GM21619 (cell line): ENCODE measurements around the gene AFTPH.
"Not testable (repeated sequence)": the region's sequence is repeated elsewhere in the genome, so short reads cannot be mapped to it uniquely, and the experiment has no call there.

Source experiments
- ATAC-seq: cut with Tn5 transposase; IDR thresholded peaks from one replicate; pipeline ENCODE4 v1.9.1; 2021; ENCODE audit not compliant: unreplicated experiment

The AFTPH gene

DNA sequence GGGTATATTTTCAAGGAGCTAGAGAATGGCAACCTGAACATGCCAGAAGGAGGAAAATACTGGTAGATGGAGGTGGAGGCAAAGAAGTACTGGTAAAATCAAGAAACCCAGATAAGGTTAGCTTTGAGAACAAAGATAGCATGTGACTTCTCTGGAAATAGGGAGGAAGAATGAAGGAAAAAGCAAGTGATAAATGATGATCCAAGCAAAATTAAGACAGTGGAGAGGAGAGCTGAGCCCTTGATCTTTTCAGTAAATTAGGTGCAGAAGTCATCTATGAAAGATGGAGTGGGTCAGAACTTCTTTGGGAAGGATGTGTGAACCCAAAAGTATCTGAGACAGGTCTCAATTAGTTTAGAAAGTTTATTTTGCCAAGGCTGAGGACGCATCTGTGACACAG lies 25.7 kb upstream of the AFTPH start:
- ATAC-seq: no peak

DNA sequence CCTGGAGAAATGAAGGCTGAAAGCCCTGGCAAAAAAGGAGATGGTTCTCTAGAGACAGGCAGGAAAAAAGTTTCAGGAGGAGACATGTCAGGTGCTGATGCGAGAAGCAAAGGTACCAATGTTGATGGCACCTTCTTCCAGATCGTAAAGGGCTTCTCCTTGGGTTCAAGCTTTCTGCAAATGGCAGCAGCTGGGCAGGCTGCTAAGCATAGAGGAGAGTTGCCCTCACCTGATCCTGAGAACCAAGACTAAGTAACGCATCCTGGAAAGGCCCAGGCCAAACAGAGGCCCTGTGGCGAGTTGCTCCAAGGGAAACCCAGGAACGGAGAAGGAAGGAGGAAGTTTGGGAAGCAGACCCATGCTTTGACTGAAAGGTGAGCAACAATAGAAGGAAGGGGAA lies 23.6 kb upstream of the AFTPH start:
- ATAC-seq: no peak

DNA sequence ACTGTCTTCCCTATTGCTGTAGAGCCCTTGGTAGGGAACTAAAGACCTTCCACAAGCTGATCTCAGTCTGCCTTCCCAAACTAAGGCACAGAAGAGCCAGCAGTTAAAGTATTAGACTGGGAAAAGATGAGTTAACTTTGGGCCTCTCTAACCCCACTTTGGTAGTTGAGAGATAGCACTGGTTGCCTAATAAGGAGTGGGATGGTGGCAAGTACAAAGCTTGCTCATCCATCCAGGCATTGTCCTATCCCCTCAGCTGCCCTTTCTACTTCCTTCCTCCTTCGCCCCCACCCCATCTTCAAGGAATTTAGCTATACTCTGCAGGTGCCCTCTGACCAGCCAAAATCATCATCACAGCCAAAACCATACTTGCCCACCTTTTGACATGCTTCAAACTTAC lies 22.2 kb upstream of the AFTPH start:
- no peak for ATAC-seq

DNA sequence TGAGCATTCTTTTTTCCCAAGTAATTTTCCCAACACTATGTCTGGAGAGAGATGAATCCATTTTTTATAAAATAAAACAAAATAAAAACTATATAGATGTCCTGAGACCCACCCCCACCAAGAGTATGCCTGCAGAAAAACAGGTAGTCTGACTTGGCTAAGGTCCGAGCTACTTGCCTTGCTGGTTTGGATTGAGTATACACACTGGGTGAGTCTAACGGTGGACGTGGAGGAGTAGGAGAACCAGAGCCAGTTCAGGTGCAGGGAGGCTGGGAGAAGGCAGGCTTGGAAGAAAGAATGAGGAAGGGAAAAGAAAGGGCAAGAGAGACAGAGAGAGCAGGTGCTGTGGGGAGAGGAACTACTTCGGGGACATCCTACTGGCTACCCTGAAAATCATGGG lies 21.3 kb upstream of the AFTPH start:
- no peak for ATAC-seq

DNA sequence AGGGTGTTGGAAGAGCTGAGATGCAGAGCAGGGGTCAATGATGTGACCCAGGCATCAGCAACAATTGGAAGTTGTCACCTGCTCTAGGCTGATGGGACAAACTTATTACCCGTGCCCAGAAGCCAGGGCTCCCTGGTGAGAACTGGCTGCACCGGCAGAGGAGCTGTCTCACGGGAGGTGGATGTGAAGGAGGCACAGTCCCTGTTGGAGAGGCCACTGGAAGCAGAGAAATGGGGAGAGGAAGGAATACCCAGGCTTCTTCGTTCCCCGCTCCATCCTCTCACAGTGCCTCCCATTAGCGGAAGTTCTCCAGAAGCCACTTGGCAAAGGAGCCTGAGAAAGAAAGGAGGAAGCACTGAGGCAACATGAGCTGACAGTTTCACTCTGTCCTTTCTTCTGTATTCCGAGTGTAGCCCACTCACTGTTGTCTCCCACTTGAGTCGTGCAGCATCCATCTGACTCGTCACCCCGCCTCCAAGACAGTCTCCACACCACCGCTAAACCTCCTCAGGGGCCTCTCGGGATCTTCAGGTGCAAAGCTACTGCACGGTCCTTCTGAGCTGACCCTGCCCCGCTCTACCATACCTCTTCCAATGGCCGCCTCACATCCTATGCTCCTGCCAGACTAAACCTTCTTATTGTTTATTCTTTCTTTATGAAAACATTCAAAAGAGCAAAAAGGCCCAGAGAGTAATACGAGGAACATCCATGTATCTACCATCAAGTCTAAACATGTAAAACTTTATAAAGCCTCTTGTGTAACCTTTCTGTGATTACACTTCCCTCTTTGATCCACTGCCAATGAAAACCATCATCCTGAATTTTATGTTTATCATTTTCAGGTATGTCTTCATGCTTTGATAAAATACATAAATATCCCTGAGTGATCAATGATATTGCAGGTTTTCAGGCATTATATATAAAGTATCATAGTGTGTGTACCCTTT lies 19.1 kb upstream of the AFTPH start:
- ATAC-seq: no peak

DNA sequence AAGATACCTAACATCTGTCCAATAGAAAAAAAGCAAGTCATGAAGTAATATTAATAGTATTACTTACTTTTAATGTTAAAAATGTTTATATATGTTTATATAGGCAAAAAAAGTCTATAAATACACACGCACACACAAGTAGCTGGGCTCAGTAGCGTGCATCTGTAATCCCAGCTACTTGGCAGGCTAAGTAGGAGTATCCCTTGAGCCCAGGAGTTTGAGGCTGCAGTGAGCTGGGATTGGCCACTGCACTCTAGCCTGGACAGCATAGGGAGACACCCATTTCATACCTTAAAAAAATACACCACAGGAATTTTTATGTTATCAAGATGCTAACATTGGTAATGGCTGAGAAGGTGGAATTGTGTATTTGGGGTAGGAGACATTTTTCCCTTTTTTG lies 17.4 kb upstream of the AFTPH start:
- ATAC-seq: no peak

DNA sequence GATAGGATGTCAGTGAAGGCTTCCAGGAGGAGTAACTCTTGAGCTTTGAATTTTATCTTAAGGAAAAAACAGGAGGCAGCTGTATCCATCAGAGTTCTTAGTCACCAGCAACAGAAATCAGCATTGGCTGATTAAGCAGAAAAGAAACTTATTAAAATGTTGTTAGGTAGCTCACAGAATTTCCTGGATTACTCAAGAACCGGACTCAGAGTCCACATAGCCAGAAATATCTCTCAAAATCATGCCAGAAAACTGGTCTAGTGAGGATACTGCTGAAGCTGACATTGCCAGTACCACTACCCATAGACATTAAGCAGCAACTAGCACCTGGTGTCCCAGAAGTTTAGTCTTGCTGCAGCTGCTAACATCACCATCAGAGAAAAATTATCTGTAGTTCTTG lies 10.1 kb upstream of the AFTPH start:
- ATAC-seq: no peak

DNA sequence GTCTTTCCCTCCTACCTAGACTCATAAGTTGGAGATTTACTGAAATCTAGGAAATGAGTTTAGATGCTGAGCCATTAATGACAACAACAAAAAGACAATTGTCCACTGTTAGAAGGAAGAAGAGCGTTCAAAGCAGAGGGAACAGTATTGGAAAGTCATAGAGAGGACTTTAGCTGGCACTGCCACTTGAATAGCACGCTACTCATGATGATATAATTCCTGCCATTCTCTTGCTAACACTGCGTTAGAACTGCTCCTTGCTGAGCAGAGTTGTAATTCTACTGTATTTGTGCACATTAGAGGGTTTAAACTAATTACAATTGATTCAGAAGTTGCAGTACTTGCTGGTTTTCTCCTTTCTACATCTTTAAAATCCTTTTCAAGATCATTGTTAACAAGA lies 9.0 kb upstream of the AFTPH start:
- no peak for ATAC-seq

DNA sequence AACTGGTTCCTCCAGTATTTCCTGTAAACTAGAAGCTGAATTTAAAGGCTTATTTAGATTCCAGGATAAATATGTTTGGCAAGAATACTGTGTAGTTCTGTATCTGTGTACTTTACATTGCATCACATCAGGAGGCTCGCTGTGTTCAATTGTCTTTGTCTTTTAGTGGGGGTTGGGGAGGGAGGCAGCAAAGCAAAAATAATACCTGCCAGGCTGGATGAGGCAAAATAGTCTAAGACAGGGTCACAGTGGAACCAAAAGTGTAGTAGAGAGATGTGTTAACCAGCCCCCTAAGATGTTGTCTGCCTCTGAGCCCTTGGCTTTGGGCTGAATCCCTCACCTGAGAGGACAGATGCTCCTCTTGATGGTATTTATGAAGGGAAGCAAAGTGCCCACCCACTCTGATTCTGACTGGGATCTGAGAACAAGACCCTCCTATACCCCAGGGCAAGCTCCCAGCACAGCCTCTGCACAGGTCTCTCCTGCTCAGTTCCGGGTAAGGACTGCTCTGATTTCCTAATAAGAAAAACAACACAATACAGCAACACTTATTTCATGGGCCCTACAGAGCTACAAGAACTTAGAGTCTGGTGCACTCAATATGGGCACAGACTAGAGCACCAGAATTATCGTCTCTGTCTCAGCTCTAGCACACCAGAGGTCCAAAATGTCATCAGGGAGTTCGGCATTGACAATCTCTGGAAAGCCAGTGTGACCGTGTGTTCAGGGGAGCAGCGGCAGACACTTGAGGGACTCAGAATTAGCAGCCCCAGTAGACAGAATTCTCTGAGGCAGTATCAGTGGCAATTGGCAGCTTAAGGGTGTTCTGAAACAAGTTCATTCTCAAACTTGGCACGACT lies 7.2 kb upstream of the AFTPH start:
- no peak for ATAC-seq

DNA sequence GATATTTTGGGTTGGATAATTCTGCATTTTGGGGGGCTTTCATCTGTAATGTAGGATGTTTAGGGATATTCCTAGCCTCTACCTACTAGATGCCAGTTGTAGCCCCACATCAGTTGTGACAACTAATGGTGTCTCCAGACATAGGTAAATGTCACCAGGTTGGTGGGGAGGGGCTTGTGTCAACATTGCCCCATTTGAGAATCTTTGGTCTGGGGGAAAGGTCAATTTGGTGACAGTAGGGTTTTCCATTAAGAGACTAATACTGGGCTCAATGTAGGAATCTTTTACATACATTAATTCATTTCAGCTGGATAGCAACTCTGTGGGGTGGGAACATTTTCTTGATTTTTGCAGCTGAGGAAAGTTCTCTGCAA lies 6.6 kb upstream of the AFTPH start:
- ATAC-seq: no peak

DNA sequence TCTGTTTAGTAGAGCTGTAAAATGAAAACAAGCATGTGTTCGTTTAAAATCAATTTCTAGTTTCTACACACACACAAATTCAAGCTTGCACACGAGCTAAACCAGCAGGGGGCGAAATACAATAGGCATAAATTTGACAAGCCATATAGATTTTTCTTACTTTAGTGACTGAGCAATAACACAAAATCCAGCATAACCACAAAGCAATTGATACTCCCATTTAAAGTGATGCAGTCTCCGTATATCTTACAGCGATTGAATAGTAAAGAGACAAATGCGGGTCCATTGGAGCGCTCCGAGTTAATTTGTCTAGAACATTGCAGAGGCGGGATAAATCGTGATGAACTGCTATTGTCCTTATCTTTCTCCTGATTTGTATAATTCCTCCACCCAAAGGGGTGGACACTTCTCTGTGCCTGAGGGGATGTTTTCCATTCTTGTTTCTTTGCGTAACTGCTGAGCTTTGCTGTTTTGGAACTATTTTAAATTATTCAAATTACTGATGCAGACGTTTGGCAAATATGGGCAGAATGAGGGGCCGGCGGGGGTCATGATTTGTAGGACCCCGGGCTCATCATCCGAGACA lies 1.2 kb upstream of the AFTPH start:
- no peak for ATAC-seq

DNA sequence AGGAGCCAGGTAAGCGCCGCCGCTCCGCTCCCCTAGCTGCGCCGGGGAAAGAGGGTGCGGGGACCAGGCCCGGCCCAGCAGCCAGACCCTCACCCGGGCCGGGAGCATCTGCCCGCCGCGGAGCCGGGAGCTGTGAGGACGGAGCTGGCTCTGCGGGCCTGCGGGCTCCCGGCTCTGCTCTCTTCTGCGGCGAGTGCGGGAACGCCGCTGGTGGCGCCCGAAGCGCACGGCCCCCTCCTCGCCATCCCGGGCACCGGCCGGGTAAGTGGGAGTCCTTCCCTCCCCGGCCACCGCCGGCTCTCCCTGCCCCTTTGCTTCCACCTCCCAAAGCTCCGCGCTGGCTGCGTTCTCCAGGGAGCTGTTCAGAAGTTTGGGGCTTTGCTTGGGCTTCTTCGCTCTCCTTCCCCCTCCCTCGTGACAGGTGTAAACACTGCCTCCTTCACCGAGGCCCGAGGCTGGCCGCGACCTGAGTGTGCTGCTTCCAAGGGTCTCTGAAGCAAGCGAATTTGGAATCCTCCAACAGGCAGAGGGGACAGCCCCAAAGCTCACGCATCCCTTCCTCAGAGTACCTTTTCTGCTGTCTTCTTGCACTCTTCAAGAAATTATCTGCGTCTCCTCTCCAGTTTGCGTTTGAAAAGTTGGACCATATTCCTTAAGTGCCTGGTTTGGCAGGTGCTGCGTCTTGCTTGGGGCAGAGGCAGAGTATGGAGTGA lies 632 bp downstream of the AFTPH start:
- ATAC-seq: peak; percentile 9

DNA sequence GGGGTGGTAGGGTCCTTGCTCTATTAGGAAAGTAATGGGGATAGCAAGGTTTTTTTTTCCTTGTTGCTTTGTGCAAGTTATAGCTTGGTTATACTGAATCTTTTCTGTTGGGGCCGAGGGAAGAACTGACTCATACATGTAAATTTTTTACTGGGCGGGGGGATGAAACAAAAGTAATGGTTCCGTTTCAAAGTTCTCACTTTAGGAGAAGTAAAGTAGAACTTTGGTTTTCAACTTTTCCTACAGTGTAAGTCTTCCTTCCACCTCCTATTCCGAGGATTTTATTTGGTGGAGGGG lies 1.1 kb downstream of the AFTPH start:
- ATAC-seq: no peak

DNA sequence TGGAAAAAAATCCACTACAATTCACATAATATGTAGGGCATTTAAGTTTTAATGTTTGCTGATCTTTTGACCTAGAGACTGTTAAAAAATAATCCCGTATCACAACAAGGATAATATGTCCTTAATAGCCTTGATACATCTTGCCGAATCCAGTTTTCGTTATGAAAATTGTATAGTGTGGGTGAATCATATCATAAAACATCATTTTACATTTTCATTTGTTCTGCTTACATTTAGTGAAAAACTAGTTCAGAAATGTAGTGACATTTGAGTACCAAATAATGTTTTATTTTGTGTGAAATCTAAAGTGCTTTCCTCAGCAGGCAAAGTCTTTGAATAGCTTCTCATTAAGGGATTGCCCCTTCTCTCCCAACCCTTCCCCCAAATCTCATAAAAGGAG lies 1.9 kb downstream of the AFTPH start:
- ATAC-seq: no peak

DNA sequence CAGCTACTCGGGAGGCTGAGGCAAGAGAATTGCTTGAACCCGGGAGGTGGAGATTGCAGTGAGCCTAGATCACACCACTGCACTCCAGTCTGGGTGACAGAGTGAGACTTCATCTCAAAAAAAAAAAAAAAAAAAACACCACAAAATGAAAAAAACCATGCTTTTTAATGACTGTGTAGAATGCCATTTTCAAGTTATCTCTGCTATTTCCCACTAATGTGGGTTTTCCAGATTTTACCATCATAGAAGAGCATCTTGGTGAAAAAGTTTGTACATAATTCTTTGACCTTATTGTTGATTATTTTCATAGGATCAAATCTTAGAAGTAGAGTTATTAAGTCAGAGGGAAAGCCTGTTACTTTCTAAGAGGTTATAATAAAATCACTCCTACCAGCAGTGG lies 6.8 kb downstream of the AFTPH start:
- not testable (repeated sequence) for ATAC-seq

DNA sequence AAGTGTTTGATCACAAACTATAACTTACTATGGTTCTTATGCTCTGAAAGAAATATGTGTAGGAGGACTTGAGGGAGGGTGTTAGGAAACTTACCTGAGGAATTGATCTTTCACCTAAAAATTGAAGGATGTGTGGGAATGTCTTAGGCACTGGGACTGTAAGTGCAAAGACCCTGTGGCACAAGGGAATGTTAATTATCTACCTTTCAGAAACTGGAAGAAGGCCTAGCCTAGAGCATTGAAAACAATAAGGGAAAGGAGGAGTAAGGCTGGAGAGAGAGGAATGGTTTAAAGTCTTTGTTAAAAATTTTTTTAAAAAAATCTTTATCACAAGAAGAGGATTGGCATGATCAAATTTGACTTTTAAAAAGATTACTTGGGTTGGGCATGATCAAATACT lies 7.9 kb downstream of the AFTPH start:
- no peak for ATAC-seq

DNA sequence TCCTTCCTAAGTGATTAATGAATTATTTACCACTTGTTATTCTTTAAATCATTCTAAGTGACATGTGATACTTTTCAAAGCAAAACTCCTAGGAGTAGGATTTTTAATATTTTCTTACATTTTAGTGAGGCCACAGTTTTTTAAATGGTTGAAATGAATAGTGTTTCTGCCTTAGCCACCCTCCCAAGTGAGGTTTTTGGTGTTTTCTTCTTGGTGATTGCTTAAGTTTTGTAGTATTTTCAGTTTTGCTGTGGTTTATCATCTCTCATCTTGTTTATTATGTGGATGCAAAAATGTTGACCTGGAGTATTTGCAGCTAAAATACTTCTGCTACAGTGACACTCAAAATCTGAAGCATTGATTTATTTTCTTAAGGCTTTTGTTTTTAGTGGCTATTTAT lies 9.8 kb downstream of the AFTPH start:
- no peak for ATAC-seq

DNA sequence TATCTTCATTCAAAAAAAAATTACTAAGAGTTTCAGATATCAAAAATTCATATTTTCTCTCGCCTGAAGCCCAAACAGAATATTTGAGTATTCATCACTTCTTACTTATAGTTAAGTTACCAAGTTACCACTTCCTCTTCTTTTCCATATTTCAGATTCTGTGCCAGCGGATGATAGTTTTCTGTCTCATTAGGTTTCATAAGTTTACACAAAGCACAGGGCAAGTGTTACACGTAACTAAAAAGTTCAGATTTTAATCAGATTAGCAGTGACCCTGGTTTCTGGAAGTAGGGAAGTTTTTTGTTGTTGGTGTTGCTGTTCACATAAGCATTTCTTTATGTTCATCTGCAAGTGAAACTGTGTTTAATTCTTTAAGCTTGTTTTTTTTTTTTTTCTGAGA lies 10.2 kb downstream of the AFTPH start:
- ATAC-seq: peak; percentile 41

DNA sequence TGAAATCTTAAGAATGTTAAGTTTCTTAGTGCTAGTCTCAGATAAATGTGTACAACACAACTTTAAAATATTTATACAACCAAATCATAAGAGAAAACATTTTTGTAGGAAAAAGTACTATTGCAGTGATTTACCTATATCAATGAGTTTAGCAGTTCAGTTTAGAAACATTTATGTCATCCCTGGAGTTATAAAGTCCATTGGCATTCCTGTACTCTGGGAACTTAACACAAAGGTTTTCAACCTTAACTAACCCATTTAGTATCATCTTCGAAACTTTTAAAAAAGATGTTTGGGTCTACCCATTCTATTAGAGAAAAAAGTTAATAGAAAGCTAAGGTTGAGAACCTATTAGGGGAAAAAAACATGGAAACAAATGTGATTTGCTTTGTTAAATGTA lies 10.9 kb downstream of the AFTPH start:
- ATAC-seq: no peak

DNA sequence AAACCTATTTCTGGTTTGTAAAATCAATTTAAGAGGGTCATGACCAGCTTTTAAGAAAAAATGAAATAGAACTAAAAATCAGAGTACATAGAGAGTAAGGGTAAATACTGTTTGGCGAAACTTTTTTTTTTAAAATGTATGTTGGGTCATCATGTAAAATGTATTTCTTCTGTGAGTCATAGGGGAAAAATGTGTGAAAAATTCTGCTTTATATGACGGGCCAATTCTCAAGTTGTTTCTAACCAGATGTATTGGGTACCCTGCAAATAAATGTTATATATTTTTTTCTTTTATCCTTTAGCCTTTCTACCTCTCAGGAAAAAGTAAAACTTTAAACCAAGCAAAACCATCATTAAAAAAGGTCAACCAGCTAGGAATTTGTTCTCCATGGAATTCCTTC lies 13.9 kb downstream of the AFTPH start:
- no peak for ATAC-seq

DNA sequence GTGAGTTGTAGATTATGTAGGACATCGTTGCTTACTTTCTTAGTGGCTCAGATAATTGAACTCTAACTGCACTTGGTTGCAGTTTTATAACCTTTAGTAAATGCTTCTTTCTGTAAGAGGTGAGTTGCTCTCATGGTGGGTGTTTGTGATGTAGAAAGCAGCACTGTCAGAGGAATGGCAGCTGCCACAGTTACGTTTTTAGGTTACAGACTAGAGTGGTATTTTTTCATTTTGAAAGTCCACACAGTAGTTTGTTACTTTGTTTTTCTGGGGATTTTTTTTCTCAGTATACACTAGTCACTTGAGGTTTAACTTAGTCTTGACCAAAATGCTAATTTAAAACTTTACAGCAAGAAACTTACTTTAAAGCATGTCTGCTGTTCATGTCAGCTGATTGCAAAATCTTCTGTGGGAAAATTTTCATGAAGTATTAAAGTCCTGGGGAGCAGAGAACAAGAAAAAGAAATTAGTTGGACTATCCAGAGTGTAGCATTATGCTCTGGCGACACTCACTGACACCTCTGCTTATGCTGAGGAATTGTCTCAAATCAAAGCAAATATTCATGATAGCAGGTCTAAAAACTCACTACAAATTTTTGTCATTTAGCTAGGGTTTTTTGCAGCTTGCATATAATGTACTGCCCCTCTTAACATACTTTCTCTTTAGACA lies 14.8 kb downstream of the AFTPH start:
- ATAC-seq: peak; percentile 38
